Body of pancreas (tissue), 4 donors: ENCODE results near the gene NR3C1.

Experiments
- CTCF ChIP-seq, 7 experiments: fragments of 450-650 bp in 4 of 7; fragments of 200-600 bp in 3 of 7; sonication (generic) in 3 of 7; IDR thresholded peaks; one replicate each; pipeline ENCODE4 v1.5.1; 2016 to 2019; ENCODE audit warnings: antibody characterized with exemption in 7 of 7
- POLR2A ChIP-seq, 3 donors: fragments of 450-650 bp; IDR thresholded peaks; one replicate each; pipeline ENCODE4 v1.6.1; 2016; ENCODE audit warnings: antibody characterized with exemption in 3 of 3, mild to moderate bottlenecking in 2 of 3

DNA sequence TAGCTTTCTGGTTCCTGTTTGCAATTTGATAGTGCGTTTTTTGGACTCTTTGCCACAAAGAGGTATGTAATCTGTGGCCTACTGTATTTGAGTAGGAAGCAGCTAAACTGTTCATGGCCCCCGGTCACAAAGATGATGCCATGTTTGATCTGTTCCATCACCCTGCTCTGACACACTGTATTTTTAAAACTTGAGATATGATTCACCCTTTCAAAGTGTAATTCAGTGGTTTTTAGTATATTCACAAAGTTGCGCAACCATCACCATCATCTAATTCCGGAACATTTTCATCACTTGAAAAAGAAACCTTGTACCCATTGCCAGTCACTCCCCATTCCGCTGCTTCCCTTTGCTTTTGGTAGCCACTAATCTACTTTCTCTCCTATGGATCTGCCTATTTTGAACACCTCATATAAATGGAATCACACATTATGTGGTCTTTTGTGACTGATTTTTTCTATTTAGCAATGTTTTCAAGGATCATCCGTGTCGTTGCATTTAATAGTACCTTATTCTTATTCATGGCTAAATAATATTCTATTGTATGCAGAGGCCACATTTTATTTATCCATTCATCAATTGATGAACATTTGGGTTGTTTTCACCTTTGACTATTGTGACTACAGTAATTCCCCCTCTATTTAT is 141.6 kb downstream of the NR3C1 start:
- TF ChIP-seq POLR2A (IDR thresholded peaks at IDR 0.05) (no peak), CTCF (IDR thresholded peaks at IDR 0.05) (no peak)
